ENCODE measurements around the gene PPP1R10.
"Not testable (repeated sequence)": the region's sequence is repeated elsewhere in the genome, so short reads cannot be mapped to it uniquely, and the experiment has no call there.

PPP1R10 gene

DNA sequence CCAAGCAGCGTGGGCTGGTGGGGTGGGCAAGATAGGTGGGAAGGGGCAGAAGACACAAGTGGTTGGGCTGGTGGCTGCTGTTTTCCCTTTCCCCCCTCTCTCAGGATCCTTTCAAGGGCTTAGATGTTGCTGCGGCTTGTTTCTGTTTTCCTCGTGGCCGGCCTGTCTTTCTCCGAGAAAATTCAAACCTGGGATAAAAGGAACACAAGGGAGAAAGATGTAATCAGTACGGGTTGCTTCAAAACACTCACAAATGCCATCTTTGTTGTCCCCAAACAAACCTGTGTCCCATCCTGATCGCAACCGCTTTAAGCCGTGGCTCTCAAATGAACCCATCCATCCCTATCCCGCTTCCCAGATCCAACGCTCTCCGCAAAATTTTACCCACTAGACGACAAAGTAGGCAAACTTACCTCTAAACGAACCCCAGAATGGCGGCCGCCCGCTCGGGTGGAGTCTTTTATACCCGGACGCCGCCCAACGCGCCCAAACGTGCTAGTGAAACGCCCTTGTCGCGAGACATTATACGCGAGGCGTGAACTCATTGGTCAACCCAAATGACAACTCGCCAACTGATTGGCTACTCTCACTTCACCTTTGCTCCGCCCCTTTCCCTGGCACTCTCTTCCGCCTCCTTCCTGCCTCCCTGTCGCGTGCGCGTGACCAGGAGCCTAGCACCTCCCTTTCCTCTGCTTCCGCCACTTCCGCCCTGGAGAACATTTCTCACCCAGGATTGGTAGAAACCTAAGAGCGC lies at the start of gene PPP1R10:
TSS of gene PPP1R10 (minus strand) at position 433 of the 754 bp plus-strand sequence. CDS start 7,299 bp downstream, outside the sequence.
- DNase-seq: peak; percentile 98 to 99

DNA sequence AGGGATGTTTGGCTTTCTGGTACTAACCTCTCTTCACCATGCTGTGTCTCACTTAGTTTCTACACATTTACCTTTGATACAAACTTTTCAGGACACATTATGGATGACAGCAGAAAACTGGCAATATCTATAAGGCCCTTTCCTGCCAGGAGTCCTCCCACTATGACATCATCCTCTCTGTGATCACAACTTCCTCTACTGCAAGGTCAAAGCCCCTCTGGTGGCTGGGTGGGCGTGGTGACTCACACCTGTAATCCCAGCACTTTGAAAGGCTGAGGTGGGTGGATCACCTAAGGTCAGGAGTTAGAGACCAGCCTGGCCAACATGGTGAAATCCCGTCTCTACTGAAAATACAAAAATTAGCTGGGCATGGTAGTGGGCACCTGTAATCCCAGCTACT lies 49.3 kb upstream of the PPP1R10 start:
- not testable (repeated sequence) for DNase-seq

DNA sequence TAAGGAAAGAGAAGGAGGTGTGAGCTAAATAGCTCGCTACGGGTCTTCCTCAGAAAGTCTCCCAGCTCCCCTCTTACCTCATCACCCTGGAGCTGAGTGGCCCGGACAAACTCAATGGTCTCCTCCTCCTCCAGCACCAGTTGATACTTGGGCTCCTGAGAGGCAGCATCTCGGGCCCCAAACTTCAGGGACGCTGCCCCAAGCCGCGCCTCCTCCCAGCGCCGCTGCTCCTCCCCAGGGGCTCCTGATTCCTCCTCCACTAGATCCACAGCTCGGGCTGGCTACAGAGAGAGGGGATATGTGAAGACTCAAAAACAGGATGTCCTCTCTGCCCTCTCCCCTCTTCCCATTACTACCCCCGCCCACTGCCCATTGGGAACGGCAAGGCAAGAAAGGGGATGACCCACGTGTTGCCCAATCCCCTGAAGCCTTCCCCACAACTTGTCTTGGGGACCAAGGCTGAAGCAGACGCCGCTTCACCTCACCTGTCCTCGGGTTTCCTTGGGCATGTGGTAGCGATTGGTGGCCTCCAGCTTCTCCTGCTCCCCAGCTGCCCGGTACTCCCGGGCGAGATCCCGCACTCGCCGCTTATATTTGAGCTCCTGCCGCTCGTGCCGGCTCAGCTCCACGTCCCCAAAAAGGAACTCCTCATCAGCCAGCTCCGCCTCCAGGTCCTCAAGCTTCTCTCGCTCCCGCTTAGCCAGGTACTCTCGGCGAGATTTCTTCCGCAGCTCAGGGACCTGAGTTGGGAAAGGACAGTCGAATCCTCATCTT lies 48.1 kb upstream of the PPP1R10 start:
- DNase-seq: no peak

DNA sequence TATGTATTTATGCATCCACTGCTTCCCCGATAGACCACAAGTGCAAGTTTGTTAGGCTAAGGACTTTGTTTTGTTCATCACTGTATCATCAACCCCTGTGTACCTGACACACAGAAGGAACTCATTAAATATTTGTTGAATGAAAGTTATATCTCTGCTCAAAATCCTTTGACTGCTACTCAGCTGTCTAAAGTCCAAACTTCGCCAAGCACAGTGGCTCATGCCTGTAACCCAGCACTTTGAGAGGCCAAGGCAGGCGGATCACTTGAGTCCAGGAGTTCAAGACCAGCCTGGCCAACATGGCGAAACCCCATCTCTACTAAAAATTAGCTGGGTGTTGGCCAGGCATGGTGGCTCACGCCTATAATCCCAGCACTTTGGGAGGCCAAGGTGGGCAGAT lies 40.9 kb upstream of the PPP1R10 start:
- not testable (repeated sequence) for DNase-seq

DNA sequence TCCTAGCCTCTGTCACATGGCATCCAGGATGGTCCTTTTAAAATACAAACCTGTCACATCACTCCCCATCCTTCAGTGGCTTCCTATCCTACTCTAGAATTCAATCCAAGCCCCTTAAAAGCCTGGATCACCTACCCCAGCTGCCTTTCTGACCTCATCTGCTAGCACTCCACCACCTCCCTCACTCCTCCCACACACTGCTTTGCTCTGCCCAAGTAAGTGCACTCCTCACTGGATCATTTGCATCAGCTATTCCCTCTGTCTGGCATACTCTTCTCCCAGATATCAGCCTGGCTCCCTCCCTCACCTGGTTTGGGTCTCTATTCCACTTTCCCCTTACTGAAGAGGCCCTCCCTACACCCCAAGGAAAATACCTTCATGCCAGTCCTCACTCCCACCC lies 40.4 kb upstream of the PPP1R10 start:
- DNase-seq: no peak

DNA sequence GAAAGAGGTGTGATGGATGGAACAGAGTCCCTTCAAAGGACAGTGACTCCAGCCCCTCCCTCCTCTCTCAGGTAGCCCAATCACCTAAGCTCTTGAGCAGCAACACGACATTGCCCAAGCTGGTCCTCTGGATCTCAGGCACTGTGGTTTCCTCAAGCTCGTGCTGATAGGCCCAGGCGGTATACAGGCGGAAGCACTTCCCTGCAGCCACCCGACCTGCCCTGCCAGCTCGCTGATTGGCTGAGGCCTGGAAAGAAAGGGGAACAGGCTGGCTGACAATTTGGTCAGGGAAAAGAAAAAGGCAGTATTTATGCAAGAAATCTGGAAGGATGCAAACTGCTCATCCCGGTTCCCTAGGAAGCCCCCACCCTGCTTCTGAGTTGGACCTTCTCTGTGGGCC lies 39.5 kb upstream of the PPP1R10 start:
- DNase-seq: no peak

DNA sequence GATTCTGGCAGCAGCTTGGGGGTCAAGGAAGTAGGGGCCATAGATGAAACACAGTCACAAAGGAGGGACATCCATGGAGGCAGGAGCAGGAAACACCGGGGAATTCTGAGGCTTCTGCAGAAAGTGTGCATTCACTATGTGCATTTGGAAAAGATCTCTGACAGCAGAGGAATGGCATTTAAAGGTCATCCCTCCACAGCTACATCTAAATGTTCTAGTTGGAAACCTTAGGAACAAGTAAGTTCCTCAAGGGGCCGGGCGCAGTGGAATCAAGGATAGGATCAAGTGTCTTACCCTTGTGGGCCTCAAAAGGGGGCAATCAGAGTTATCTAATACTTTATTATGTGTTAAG lies 38.7 kb upstream of the PPP1R10 start:
- no peak for DNase-seq

DNA sequence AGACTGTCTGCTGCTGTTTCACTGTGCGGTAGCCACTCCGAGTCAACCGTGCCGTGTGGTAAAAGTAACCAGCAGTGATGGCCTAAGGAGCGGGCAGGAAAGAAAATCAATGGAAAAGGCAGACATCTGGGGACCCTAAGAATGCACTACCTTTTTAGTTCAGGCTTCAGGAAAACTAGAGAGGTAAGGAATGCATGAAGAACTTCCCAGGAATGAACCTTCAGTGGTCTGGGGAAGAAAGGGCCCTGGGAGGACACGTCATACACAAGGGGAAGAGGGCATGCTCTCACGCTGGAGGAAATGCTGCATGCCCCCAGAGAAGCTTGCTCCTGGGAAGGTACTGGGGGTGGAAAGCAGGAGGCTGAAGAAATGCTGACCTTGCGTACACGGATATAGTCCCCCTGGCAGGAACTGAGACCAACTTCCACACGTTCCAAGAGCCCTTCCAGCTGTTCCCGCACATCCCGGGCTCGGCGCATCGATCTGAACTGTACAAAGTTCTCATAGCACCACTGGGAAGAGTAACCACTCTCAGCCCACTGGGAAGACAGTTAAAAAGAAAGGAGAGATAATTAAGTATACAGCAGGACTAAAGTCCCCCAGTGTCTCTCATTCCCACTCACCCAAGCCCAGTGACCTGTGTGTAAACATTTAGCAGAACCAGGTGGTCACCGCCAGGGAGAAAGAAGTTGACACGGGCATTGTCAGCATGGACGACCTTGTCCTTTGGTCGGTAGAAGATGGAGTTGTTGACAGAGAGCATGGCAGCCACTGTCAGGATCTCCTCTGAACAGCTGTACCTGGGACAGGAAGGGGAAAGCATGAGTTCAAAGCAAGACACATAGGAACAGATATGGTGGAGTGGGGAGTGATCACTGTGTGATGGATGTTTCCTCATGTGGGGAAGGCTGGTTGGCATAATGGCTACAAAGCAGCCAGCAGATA lies 38.0 kb upstream of the PPP1R10 start:
- no peak for DNase-seq

DNA sequence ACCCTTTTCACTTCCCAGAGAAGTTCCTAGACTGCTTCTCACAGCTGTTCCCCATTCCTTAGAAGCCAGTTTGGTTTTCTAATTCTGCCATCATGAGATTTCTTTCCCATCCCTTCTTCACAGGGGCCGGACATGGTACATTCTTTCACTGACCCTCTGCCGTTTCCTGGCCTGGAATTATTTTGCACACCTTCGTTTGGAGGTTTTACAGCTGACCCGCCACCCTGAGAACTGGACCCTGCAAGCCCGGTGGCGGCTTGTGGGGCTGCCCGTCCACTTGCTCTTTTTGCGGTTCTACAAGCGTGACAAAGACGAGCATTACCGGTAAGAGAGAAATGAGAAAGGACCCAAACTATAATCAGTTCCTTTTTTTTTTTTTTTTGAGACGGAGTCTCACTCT lies 34.1 kb upstream of the PPP1R10 start:
- no peak for DNase-seq

DNA sequence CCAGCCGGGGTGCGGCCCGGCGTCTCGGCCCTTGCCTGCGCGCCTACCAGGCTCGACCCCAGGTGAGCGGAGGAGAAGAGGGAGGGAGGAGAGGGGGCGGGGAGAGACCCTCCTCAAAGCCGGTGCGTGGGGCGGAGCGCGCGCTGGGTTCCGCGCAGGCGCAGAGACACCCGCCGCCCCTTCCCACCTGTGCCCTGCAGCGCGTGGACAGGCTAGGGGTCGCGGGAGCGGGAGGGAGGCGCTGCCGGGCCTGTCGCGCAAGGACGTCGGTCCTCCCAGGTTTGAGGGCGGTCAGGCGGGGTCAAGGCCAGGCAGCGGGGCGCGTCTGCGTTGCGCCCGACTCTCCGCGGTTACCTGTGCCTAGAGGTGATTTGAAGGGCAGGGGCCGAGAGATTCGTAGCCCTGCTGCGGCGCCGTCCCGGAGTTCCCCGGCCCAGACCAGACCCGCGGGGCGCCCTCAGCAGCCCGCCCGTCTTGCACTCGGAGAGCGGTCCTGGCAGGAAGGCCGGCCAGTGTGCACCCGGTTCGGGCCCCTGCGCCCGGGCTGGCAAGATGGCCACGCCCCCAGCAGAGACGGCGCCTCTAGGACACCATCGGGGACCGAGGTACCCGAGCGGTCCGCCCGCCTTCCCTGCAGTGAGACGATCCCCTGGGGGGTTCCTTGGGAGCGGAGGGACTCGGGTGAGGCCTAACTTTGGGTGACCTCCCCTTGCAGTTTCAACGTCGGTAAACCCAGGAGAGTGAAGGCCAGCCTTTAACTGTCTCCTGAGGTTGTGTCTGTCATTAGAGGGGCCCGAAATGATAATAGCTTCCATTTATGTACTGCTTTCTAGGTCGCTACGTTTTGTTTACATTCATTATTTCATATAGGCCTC lies 30.4 kb upstream of the PPP1R10 start:
- peak; percentile 67 to 76 for DNase-seq

DNA sequence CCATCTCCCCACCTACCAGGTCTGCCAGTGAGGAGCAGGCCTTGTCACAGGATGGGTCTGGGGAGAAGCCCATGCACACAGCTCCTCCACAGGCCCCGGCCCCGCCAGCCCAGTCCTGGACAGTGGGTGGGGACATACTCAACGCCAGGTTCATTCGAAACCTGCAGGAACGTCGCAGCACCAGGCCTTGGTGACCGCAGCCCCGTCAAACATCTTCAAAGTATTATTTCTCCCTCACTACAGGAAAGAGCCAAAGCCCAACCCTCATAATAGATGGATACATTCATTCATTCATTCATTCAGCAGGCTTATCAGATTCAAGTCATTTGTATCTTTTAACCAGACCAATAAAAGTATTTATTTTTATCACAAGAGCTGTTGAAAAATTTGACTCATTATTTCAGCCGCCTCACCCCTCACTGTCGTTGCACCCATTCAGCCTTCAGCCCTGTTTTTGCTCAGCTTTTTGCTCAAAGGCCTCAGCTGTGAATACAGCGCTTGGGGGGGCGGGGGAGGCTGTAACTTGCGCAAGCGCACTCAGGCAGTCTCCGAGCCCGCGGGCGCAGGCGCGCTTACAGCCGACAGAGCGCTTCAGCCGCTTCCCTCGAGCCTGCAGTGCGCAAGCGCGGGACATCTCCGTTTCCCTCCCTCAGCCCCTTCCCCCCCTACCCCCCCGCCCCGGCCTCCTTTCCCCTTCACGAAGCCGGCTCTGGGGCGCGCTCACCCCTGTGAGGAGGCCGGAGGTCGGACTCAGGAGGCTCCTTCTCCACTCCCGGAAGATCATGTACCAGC lies 29.6 kb upstream of the PPP1R10 start, which contains the start of gene C6orf136:
TSS of gene C6orf136 (plus strand) at position 684 of the 792 bp plus-strand sequence. CDS start at position 783, 99 bp downstream.
- peak; percentile 87 to 90 for DNase-seq

DNA sequence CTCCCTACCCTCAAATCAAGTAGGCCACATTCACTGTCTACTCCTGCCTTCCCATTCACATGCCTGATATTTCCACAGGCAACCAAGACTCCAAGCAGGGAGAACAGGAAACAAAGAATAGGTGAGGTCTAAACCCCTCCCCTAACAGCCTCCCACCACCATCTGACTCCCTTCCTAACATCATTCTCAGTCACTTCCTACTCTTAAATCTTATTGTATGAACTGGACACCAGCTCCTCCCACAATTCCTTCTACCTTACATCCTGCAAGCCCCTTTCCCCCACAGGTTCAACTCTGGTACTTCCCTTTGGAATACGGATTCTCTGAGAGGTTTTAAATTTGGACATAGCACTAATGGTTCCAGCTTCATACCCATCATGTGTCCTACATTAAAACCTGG lies 28.9 kb upstream of the PPP1R10 start:
- no peak for DNase-seq

DNA sequence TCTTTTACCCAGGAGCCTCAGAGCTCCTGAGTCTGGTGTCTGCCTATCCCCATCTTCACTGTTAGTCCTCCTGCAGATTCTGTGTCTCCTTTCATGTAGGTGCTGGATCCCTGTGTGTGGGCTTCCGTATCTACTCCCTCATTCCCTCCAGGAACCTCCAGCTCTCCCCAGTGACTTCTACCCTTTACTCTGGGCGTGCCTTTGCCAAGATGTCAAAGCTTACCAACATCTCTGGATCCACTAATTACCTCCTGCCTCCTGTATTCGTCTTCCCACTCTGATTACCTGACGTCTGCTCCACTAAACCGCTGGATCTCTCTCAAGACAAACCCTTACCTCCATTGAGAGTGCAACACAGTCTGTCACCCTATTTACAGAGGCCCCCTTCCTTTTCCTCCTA lies 27.7 kb upstream of the PPP1R10 start:
- DNase-seq: no peak

DNA sequence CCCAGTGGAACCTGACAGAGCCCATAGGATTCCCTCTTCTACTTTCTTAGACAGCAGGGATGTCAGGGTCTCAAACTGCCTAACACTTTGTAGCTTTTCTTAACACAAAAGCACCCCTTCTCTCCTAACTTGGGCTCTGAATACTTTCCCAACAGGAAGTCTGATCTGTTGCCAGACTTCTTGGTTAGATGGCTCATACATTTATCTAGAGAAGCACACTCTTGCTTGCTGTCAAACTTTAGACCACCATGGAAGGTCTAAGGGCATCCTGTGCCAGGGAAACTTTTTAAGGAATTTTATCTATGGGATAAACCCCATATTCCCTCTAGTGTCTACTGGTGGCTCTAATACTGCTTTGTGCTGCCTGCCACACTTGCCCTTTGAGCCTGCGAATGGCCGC lies 26.6 kb upstream of the PPP1R10 start:
- no peak for DNase-seq

DNA sequence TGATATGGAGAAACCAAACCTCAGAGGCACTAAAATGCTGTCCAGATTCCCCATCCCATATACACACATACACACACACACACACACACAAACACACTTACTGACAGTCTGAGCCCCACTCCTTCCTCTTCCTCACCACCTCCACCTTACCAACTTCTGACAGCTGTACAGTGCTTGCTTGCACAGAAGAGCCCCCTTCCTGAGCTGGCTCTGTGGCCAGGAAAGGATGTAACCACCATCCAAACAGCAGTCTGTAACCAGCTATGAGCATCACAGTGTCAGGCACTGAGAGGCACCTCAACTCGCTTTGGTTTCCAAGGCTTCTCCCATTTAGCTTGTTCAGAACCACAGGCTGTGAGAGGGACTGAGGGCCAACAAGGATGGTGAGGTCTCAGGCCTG lies 24.0 kb upstream of the PPP1R10 start:
- no peak for DNase-seq

DNA sequence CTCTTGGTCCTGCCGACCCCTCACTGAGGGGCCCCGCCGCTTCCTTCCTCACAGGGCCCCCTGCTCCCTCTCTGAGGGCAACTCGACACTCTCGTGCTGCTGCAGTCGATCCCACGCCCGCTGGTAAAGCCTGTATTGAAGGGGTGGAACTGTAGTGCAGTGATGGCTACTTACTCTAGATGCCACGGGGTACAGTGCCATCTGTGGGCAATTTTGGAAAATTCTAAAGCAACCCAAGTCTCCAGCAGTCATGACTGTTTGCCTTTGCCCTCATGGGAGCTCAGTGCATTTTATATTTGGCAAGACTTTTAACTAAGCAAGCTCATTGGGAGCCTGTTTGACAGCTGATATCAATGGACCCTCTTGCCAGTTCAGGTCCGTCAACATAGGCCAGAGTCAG lies 23.4 kb upstream of the PPP1R10 start:
- DNase-seq: no peak

DNA sequence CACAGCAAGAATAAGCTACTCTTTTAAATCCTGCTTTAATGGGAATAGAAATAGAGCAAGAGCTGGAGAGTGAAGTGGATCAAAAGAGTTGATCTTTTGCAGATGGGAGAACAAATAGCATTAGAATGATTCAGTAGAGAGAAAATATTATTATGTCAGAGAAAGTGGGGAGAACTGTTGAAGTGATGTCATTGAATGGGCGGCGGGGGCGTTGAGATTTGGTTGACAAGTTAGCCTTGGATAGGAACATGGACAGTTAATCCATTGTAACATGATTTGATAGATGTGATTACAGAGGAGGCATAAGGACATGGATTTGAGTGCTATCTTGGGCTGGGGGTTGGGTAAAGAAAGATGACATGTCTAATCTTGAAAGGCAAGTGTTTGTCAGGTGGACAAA lies 18.8 kb upstream of the PPP1R10 start:
- DNase-seq: no peak

DNA sequence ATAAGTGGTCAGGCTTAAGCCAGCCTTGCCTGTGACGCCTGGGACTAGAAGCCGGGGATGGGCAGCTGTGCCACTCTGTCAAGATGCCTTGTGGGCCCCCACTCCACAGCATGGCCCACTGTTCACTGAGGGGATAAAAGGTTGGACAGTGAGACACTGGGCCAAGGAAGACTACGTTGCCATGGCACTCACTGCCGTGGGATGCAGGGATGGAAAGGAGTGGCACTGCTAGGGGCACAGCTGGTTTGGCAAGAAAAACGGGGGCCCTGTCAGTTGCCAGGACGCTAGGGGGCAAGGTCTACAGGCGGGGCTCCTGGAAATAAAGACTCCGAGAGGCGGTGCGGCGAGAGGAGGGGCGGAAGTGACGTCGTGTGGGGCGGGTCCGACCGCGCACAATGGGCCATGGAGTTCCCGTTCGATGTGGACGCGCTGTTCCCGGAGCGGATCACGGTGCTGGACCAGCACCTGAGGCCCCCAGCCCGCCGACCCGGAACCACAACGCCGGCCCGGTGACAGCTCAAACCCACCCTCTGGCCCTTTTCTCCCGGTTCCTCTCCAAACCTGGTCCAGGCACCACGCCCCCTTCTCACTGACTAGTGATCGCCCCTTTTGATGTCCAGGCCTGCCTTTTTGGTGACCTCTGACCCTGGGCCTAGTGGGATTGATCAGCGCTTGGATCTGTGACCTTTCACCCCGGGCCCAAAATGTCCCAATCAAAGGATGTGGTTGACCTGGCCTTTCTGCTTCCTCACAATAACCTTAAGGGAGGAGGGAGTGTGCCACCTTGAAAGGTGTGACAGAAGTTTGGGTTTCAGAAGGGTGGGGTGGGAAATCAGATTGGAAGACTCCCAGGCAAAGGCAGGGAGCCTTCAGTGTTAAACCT lies 9.7 kb upstream of the PPP1R10 start, which contains the start of gene ATAT1:
TSS of gene ATAT1 (plus strand) at position 391 of the 883 bp plus-strand sequence.
- peak; percentile 86 to 87 for DNase-seq

DNA sequence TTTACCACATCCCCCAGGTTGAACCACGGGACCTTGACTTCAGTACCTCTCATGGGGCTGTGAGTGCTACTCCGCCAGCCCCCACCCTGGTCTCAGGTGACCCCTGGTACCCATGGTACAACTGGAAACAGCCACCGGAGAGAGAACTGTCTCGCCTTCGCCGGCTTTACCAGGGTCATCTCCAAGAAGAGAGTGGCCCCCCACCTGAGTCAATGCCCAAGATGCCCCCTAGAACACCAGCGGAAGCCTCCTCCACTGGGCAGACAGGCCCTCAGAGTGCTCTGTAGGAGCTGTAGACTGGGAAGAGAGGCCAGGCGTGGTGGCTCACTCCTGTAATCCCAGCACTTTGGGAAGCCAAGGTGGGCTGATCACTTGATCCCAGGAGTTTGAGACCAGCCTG lies 8.5 kb upstream of the PPP1R10 start:
- DNase-seq: no peak

DNA sequence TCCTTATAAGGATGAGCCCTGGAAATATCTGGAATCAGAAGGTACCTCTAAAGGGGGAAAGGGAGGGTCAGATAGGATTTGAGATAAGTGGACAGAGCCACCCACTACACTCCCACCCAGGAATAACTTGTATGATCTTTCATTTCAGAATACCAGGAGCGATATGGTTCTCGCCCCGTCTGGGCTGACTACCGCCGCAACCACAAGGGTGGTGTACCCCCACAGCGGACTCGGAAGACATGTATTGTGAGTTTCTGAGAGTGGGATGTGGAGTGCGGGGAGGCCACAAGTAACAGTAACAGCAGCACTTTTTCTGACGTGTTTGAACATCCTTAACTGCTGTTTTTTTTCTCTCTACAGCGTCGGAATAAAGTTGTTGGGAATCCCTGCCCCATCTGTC lies 2.5 kb upstream of the PPP1R10 start:
- DNase-seq: no peak

All from hippocampal formation (tissue), 2 donors.